ENCODE data around the gene REEP1. TPM values are rescaled to one million over a fixed set of nuclear protein-coding genes. Genes with fewer than 3 reads are reported as not detected.

Gene REEP1
- total RNA-seq, 1 experiment from 2014 or later = 5.9 TPM

DNA sequence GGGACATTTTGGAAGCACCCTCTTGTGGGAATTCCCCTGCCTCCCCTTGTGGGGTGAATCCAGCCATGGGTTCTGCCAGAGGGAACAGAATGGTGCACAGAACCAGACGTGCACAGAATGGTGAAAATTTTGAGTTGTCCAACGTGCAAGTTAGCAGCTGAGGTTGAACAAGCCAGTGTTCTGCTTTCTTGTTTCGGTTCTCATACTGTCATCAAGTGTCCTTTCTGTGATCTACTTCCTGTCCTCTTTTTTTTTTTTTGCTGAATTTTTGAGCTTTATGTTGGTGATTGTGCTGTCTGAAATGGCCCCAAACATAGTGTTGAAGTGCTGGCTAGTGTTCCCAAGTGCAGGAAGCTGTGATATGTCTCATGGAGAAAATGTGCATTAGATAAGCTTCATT is 21.5 kb upstream of the REEP1 start:
- no peak for DNase-seq (ENCODE audit: low read depth, low spot score)
- Histone ChIP-seq H3K4me3 (replicated peaks in 1 of 2; ENCODE audit: low read depth in 1 of 2, low read length in 2 of 2) (no peak overlapping the region), H3K27me3 (ENCODE audit: insufficient read depth, low read length) (no peaks in the 10 kb centered on the region), H3K9me3 (ENCODE audit: control insufficient read depth in 1 of 2, insufficient read depth in 1 of 2, low read depth in 1 of 2, low read length in 2 of 2) (no peaks in the 10 kb centered on the region), H3K36me3 (ENCODE audit: control insufficient read depth in 1 of 2, insufficient read depth in 2 of 2, low read length in 2 of 2) (no peaks in the 10 kb centered on the region), H3K79me2 (ENCODE audit: insufficient read depth, low read length) (no peaks in the 10 kb centered on the region), H3K9me2 (ENCODE audit: insufficient read depth) (no peaks in the 10 kb centered on the region), H3K27ac (ENCODE audit: low read depth, low read length) (no peak overlapping the region), H3K4me2 (ENCODE audit: low read length) (no peak overlapping the region), H3K4me1 (ENCODE audit: control insufficient read depth in 1 of 2, insufficient read depth in 2 of 2, low read length in 2 of 2) (no peaks in the 10 kb centered on the region), H2AFZ (ENCODE audit: low read depth, low read length, poor library complexity, severe bottlenecking) (no peak overlapping the region), H4K20me1 (ENCODE audit: insufficient read depth) (no peaks in the 10 kb centered on the region), H3K9ac (ENCODE audit: low read length) (no peak overlapping the region)
- ChIA-PET POLR2A (no interaction called here), CTCF (no interaction called here), RAD21 (ENCODE audit: low non-redundant PET in 1 of 2, low total read pairs in 2 of 2, uncharacterized antibody in 2 of 2, unreplicated experiment in 2 of 2) (no interaction called here)
- intact Hi-C loops (cut with micrococcal nuclease) = no loop called here
- BruUV-seq (replicated peaks) = no TSS peak
- TF ChIP-seq YY1 (IDR thresholded peaks at IDR 0.05; ENCODE audit: extremely low read depth, insufficient replicate concordance, low read depth, low read length) = no peak
- TF ChIP-seq FOSL1 (IDR thresholded peaks at IDR 0.05; ENCODE audit: low read depth) = no peak
- no peak for TF ChIP-seq ELF1 (IDR thresholded peaks at IDR 0.05; ENCODE audit: borderline replicate concordance, low read depth)
- no peak for TF ChIP-seq ZBTB33 (IDR thresholded peaks at IDR 0.05; ENCODE audit: extremely low read depth, insufficient replicate concordance, low read length)
- no peak for TF ChIP-seq POLR2AphosphoS5 (IDR thresholded peaks at IDR 0.05; ENCODE audit: low read depth, low read length)
- no peak for TF ChIP-seq TCF7L2 (IDR thresholded peaks at IDR 0.05; ENCODE audit: borderline replicate concordance, extremely low read depth, insufficient read depth, insufficient read length)
- no peak for TF ChIP-seq POLR2A (IDR thresholded peaks at IDR 0.05; ENCODE audit: borderline replicate concordance, extremely low read depth, insufficient read depth, insufficient read length)
- TF ChIP-seq ZFX (IDR thresholded peaks at IDR 0.05) = no peak
- no peak for TF ChIP-seq MAX (IDR thresholded peaks at IDR 0.05)
- TF ChIP-seq JUND (IDR thresholded peaks at IDR 0.05) = no peak
- no peak for TF ChIP-seq RAD21 (IDR thresholded peaks at IDR 0.05; ENCODE audit: low read depth)
- TF ChIP-seq, protein P1, sequence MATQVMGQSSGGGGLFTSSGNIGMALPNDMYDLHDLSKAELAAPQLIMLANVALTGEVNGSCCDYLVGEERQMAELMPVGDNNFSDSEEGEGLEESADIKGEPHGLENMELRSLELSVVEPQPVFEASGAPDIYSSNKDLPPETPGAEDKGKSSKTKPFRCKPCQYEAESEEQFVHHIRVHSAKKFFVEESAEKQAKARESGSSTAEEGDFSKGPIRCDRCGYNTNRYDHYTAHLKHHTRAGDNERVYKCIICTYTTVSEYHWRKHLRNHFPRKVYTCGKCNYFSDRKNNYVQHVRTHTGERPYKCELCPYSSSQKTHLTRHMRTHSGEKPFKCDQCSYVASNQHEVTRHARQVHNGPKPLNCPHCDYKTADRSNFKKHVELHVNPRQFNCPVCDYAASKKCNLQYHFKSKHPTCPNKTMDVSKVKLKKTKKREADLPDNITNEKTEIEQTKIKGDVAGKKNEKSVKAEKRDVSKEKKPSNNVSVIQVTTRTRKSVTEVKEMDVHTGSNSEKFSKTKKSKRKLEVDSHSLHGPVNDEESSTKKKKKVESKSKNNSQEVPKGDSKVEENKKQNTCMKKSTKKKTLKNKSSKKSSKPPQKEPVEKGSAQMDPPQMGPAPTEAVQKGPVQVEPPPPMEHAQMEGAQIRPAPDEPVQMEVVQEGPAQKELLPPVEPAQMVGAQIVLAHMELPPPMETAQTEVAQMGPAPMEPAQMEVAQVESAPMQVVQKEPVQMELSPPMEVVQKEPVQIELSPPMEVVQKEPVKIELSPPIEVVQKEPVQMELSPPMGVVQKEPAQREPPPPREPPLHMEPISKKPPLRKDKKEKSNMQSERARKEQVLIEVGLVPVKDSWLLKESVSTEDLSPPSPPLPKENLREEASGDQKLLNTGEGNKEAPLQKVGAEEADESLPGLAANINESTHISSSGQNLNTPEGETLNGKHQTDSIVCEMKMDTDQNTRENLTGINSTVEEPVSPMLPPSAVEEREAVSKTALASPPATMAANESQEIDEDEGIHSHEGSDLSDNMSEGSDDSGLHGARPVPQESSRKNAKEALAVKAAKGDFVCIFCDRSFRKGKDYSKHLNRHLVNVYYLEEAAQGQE (IDR thresholded peaks at IDR 0.05; ENCODE audit: low read depth) = no peak
- TF ChIP-seq ZNF274 (IDR thresholded peaks at IDR 0.05; ENCODE audit: low read depth, low read length) = no peak
- no peak for TF ChIP-seq EZH2phosphoT487 (IDR thresholded peaks at IDR 0.05; ENCODE audit: borderline replicate concordance)
- TF ChIP-seq CEBPB (IDR thresholded peaks at IDR 0.05; ENCODE audit: low read depth) = no peak
- no peak for TF ChIP-seq SP1 (IDR thresholded peaks at IDR 0.05; ENCODE audit: low read depth)
- TF ChIP-seq EGR1 (IDR thresholded peaks at IDR 0.05; ENCODE audit: low read depth) = no peak
- no peak for TF ChIP-seq SRF (IDR thresholded peaks at IDR 0.05; ENCODE audit: low read depth)
- TF ChIP-seq, protein P2, sequence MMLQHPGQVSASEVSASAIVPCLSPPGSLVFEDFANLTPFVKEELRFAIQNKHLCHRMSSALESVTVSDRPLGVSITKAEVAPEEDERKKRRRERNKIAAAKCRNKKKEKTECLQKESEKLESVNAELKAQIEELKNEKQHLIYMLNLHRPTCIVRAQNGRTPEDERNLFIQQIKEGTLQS (IDR thresholded peaks at IDR 0.05) = no peak
- TF ChIP-seq SIN3A (IDR thresholded peaks at IDR 0.05; ENCODE audit: low read depth) = no peak
- ATAC-seq = no peak

Data from HCT116 (cell line).